Nephron progenitor cell (in vitro differentiated cells): ENCODE measurements around the gene GPRASP2.

Experiments
- DNase-seq: peaks from one replicate; pipeline ENCODE4 v3.0.0; 2021
- H3K27ac Mint-ChIP-seq: 2 replicates; pipeline ENCODE4 v1.8.0; 2021; ENCODE audit warnings: mild to moderate bottlenecking, moderate library complexity, mixed read lengths
- H3K27me3 Mint-ChIP-seq: 2 replicates; pipeline ENCODE4 v1.8.0; 2021; ENCODE audit warnings: mild to moderate bottlenecking, low read depth, mixed read lengths; ENCODE audit not compliant: poor library complexity
- H3K36me3 Mint-ChIP-seq: 2 replicates; pipeline ENCODE4 v1.8.0; 2021; ENCODE audit warnings: low read depth, mixed read lengths
- H3K4me1 Mint-ChIP-seq: 2 replicates; pipeline ENCODE4 v1.8.0; 2021; ENCODE audit warnings: mixed read lengths
- H3K4me3 Mint-ChIP-seq: 2 replicates; pipeline ENCODE4 v1.8.0; 2021; ENCODE audit warnings: mild to moderate bottlenecking, moderate library complexity, mixed read lengths
- H3K9me3 Mint-ChIP-seq: 2 replicates; pipeline ENCODE4 v1.8.0; 2021; ENCODE audit warnings: mild to moderate bottlenecking, moderate library complexity, mixed read lengths
- CTCF ChIP-seq: fragments of 200-600 bp; sonication (generic); IDR thresholded peaks from 2 replicates; pipeline ENCODE4 v1.5.0; 2021; ENCODE audit warnings: antibody characterized with exemption

GPRASP2 gene

GRCh38 chrX:102765809-102766208, 53.6 kb downstream of the GPRASP2 start:
- no peak for DNase-seq
- TF ChIP-seq CTCF: no peak

GRCh38 chrX:102767287-102767686, 55.0 kb downstream of the GPRASP2 start:
- no peaks in the 10 kb centered on the region for H3K27me3 Mint-ChIP-seq
- no peak for TF ChIP-seq CTCF

More at GRCh38 chrX:102765809-102766208, 53.6 kb downstream of the GPRASP2 start:
- Mint-ChIP-seq H3K9me3 (peaks cover 17% of the 10 kb centered on the region), H3K4me1 (peaks cover 13% of the 10 kb centered on the region), H3K27me3 (no peaks in the 10 kb centered on the region), H3K27ac (no peak overlapping the region), H3K4me3 (no peak overlapping the region), H3K36me3 (no peaks in the 10 kb centered on the region)

More at GRCh38 chrX:102767287-102767686, 55.0 kb downstream of the GPRASP2 start:
- DNase-seq: no peak
- no peaks in the 10 kb centered on the region for H3K36me3 Mint-ChIP-seq
- H3K4me1 Mint-ChIP-seq: peaks cover 13% of the 10 kb centered on the region
- H3K27ac Mint-ChIP-seq: no peak overlapping the region
- H3K4me3 Mint-ChIP-seq: peak overlapping the region; percentile 62
- peaks cover 16% of the 10 kb centered on the region for H3K9me3 Mint-ChIP-seq
